HCT116 (cell line): ENCODE measurements around the gene DNTT. TPM values are rescaled to one million over a fixed set of nuclear protein-coding genes. Genes with fewer than 3 reads are reported as not detected.
A peak's percentile ranks its signal among the peaks of the same experiment; 100 is the strongest.

Experiments
- ATAC-seq: fragments of 200-7000 bp; cut with Tn5 transposase; 2 replicates; pipeline ENCODE4 v1.9.1; 2020; ENCODE audit warnings: mild to moderate bottlenecking, moderate library complexity
- BruUV-seq: library from RNA; stranded (reverse); fragments of 400-500 nt; replicated peaks from 2 replicates; lab custom pipeline; 2021; lab: Mats Ljungman, UMichigan
- CTCF ChIA-PET: fragments of 300-600 bp; sonication (Branson Sonifier 250); formaldehyde crosslinking; loops from one replicate; lab custom pipeline; 2021; ENCODE audit warnings: antibody characterized with exemption; lab: Charles Lee
- POLR2A ChIA-PET: fragments of 300-600, 350-600 bp; sonication (Branson Sonifier 250); formaldehyde crosslinking; loops from one replicate; lab custom pipeline; 2021; ENCODE audit warnings: antibody characterized with exemption; lab: Charles Lee
- RAD21 ChIA-PET, 2 experiments: fragments of 300-600 bp; sonication (Branson Sonifier 250); formaldehyde crosslinking; loops; one replicate each; lab custom pipeline; 2023; ENCODE audit warnings: low total read pairs in 2 of 2; ENCODE audit not compliant: uncharacterized antibody in 2 of 2, unreplicated experiment in 2 of 2, low non-redundant PET in 1 of 2; lab: Charles Lee
- DNase-seq: peaks from one replicate; pipeline ENCODE4 v3.0.0-alpha.2; 2010; ENCODE audit warnings: low read depth, low spot score
- H2AFZ ChIP-seq: fragments of 200-600 bp; shearing (Covaris generic), sonication (generic); 2 replicates; pipeline ENCODE4 v1.6.1; 2017; ENCODE audit warnings: low read depth, mixed run types, mixed read lengths, antibody characterized with exemption, low read length; ENCODE audit not compliant: poor library complexity, severe bottlenecking
- H3K27ac ChIP-seq: 2 replicates; pipeline ENCODE4 v1.5.1; 2012; ENCODE audit warnings: low read depth, low read length
- H3K27me3 ChIP-seq: fragments of 200-600 bp; sonication (generic); 2 replicates; pipeline ENCODE4 v1.6.1; 2016; ENCODE audit warnings: mixed run types, low read length, mixed read lengths; ENCODE audit not compliant: insufficient read depth
- H3K36me3 ChIP-seq, 2 experiments: fragments of 200-500 bp in 1 of 2; fragments of 200-600 bp in 1 of 2; sonication (Bioruptor generic) in 1 of 2; sonication (generic) in 1 of 2; 2 replicates each; pipeline versions ENCODE4 v1.5.1 to v1.6.1; 2014 to 2016; ENCODE audit warnings: low read length in 2 of 2, inconsistent platforms in 1 of 2, mixed read lengths in 1 of 2, mixed run types in 1 of 2; ENCODE audit not compliant: insufficient read depth in 2 of 2, control insufficient read depth in 1 of 2
- H3K4me1 ChIP-seq, 2 experiments: fragments of 200-600 bp in 1 of 2; sonication (generic) in 1 of 2; 2 replicates each; pipeline versions ENCODE4 v1.5.1 to v1.6.1; 2012 to 2017; ENCODE audit warnings: low read length in 2 of 2, inconsistent platforms in 1 of 2, mild to moderate bottlenecking in 1 of 2, mixed read lengths in 1 of 2, mixed run types in 1 of 2, moderate library complexity in 1 of 2; ENCODE audit not compliant: insufficient read depth in 2 of 2, control insufficient read depth in 1 of 2
- H3K4me2 ChIP-seq: fragments of 200-600 bp; sonication (generic); 2 replicates; pipeline ENCODE4 v1.6.1; 2017; ENCODE audit warnings: mixed run types, low read length, mixed read lengths
- H3K4me3 ChIP-seq, 2 experiments: fragments of 200-600 bp in 1 of 2; sonication (generic) in 1 of 2; replicated peaks in 1 of 2; 2 replicates each; pipeline ENCODE4 v1.5.1; 2011 to 2016; ENCODE audit warnings: low read length in 2 of 2, control low read depth in 1 of 2, low read depth in 1 of 2, mild to moderate bottlenecking in 1 of 2, mixed read lengths in 1 of 2, mixed run types in 1 of 2
- H3K79me2 ChIP-seq: fragments of 200-600 bp; sonication (generic); 2 replicates; pipeline ENCODE4 v1.6.1; 2017; ENCODE audit warnings: mild to moderate bottlenecking, mixed run types, low read length, moderate library complexity, mixed read lengths; ENCODE audit not compliant: insufficient read depth
- H3K9ac ChIP-seq: fragments of 200-600 bp; sonication (generic); 2 replicates; pipeline ENCODE4 v1.6.1; 2016; ENCODE audit warnings: low read length, mixed read lengths
- H3K9me2 ChIP-seq: fragments of 200-600 bp; sonication (generic), shearing (Covaris generic); 2 replicates; pipeline ENCODE4 v1.6.1; 2017; ENCODE audit warnings: mixed run types, mild to moderate bottlenecking, moderate library complexity; ENCODE audit not compliant: insufficient read depth
- H3K9me3 ChIP-seq, 2 experiments: fragments of 200-500 bp in 1 of 2; fragments of 200-600 bp in 1 of 2; sonication (Bioruptor generic) in 1 of 2; sonication (generic) in 1 of 2; 2 replicates each; pipeline ENCODE4 v1.6.1; 2014 to 2017; ENCODE audit warnings: low read length in 2 of 2, mixed read lengths in 2 of 2, inconsistent platforms in 1 of 2, low read depth in 1 of 2, mild to moderate bottlenecking in 1 of 2, mixed run types in 1 of 2, moderate library complexity in 1 of 2; ENCODE audit not compliant: control insufficient read depth in 1 of 2, insufficient read depth in 1 of 2
- H4K20me1 ChIP-seq: fragments of 200-600 bp; sonication (generic), shearing (Covaris generic); 2 replicates; pipeline ENCODE4 v1.6.1; 2017; ENCODE audit warnings: mixed run types, mild to moderate bottlenecking, moderate library complexity; ENCODE audit not compliant: insufficient read depth
- ATF3 ChIP-seq: IDR thresholded peaks from 2 replicates; pipeline ENCODE4 v1.6.1; 2012
- CEBPB ChIP-seq: IDR thresholded peaks from 2 replicates; pipeline ENCODE4 v1.6.1; 2012; ENCODE audit warnings: low read depth
- CTCF ChIP-seq, 3 experiments: fragments of 200-600 bp in 1 of 3; sonication (generic) in 1 of 3; IDR thresholded peaks in 2 of 3; conservative IDR thresholded peaks in 1 of 3; 2 replicates each; pipeline ENCODE4 v1.5.1; 2012 to 2017; ENCODE audit warnings: low read depth in 2 of 3, low read length in 2 of 3, antibody characterized with exemption in 1 of 3, borderline replicate concordance in 1 of 3, control low read depth in 1 of 3, mild to moderate bottlenecking in 1 of 3, mixed read lengths in 1 of 3, mixed run types in 1 of 3, moderate library complexity in 1 of 3; ENCODE audit not compliant: insufficient read depth in 1 of 3
- EGR1 ChIP-seq: IDR thresholded peaks from 2 replicates; pipeline ENCODE4 v1.6.1; 2012; ENCODE audit warnings: low read depth
- EZH2phosphoT487 ChIP-seq: fragments of 200-600 bp; IDR thresholded peaks from 2 replicates; pipeline ENCODE4 v1.6.1; 2018; ENCODE audit warnings: antibody characterized with exemption, borderline replicate concordance
- FOSL1 ChIP-seq: IDR thresholded peaks from 2 replicates; pipeline ENCODE4 v1.6.1; 2012; ENCODE audit warnings: low read depth
- JUND ChIP-seq: IDR thresholded peaks from 2 replicates; pipeline ENCODE4 v1.6.1; 2012
- MAX ChIP-seq: IDR thresholded peaks from 2 replicates; pipeline ENCODE4 v1.6.1; 2012
- POLR2A ChIP-seq: IDR thresholded peaks from 2 replicates; pipeline ENCODE4 v1.7.0; 2011; ENCODE audit warnings: borderline replicate concordance; ENCODE audit not compliant: insufficient read depth, insufficient read length; ENCODE audit errors: extremely low read depth
- POLR2AphosphoS5 ChIP-seq: IDR thresholded peaks from 2 replicates; pipeline ENCODE4 v1.6.1; 2011; ENCODE audit warnings: mild to moderate bottlenecking, low read depth, low read length, moderate library complexity
- RAD21 ChIP-seq: IDR thresholded peaks from 2 replicates; pipeline ENCODE4 v1.6.1; 2012; ENCODE audit warnings: low read depth, mild to moderate bottlenecking
- REST ChIP-seq: IDR thresholded peaks from 2 replicates; pipeline ENCODE4 v1.6.1; 2012; ENCODE audit warnings: low read depth
- SIN3A ChIP-seq: IDR thresholded peaks from 2 replicates; pipeline ENCODE4 v1.6.1; 2012; ENCODE audit warnings: low read depth
- SP1 ChIP-seq: IDR thresholded peaks from 2 replicates; pipeline ENCODE4 v1.6.1; 2012; ENCODE audit warnings: low read depth
- SRF ChIP-seq: IDR thresholded peaks from 2 replicates; pipeline ENCODE4 v1.6.1; 2012; ENCODE audit warnings: low read depth
- TCF7L2 ChIP-seq: IDR thresholded peaks from 2 replicates; pipeline ENCODE4 v1.7.0; 2011; ENCODE audit warnings: borderline replicate concordance, inconsistent platforms; ENCODE audit not compliant: insufficient read depth, insufficient read length; ENCODE audit errors: extremely low read depth
- YY1 ChIP-seq: IDR thresholded peaks from 2 replicates; pipeline ENCODE4 v1.6.1; 2011; ENCODE audit warnings: low read length, low read depth, moderate library complexity, mild to moderate bottlenecking; ENCODE audit not compliant: insufficient replicate concordance; ENCODE audit errors: extremely low read depth
- ZBTB33 ChIP-seq: IDR thresholded peaks from 2 replicates; pipeline ENCODE4 v1.6.1; 2011; ENCODE audit warnings: mild to moderate bottlenecking, low read length, moderate library complexity; ENCODE audit not compliant: insufficient replicate concordance; ENCODE audit errors: extremely low read depth
- ZNF274 ChIP-seq: fragments of 200-500 bp; sonication (Bioruptor generic); IDR thresholded peaks from 2 replicates; pipeline ENCODE4 v1.6.1; 2014; ENCODE audit warnings: mild to moderate bottlenecking, low read depth, low read length, inconsistent platforms
- intact Hi-C: fragments of 100-400 bp; cut with micrococcal nuclease; formaldehyde crosslinking; loops from 2 replicates; pipeline ENCODE4 v1.10.0; 2022
- total RNA-seq: library from RNA; stranded (reverse); gene quantifications from one replicate; pipeline ENCODE4 v1.2.1, GENCODE V29; 2021; ENCODE audit not compliant: unreplicated experiment

Gene DNTT
- total RNA-seq, 1 experiment from 2014 or later = not detected

GRCh38 chr10:96288151-96288621 is 16.0 kb upstream of the DNTT start:
- Histone ChIP-seq H3K9ac (no peak overlapping the region), H3K9me2 (no peaks in the 10 kb centered on the region), H4K20me1 (no peaks in the 10 kb centered on the region), H3K4me3 (no peak overlapping the region), H3K27me3 (no peaks in the 10 kb centered on the region), H3K79me2 (no peaks in the 10 kb centered on the region), H3K4me1 (peaks cover 4 to 9% of the 10 kb centered on the region in 2 experiments; a peak in 3 of 4 replicates), H3K4me2 (peak overlapping the region; percentile 49; the same call in 1 of the 2 replicates), H2AFZ (peak overlapping the region; percentile 92), H3K27ac (no peak overlapping the region), H3K36me3 (no peaks in the 10 kb centered on the region), H3K9me3 (no peaks in the 10 kb centered on the region)
- ChIA-PET CTCF (interaction anchor here (2.0 kb wide), 1 partner anchor 59 kb away, joined by 16 read pairs; no protein-coding TSS in a partner anchor), RAD21 (no interaction called here), POLR2A (no interaction called here)
- ATAC-seq (no peak), DNase-seq (no peak)
- TF ChIP-seq CTCF (IDR thresholded peaks at IDR 0.05 in 2 of 3, conservative IDR thresholded peaks at IDR 0.05 in 1 of 3; ENCODE audit: borderline replicate concordance in 1 of 3, insufficient read depth in 1 of 3, low read depth in 2 of 3, low read length in 2 of 3) = no peak
- TF ChIP-seq EZH2phosphoT487 = no peak
- no peak for TF ChIP-seq POLR2A
- TF ChIP-seq RAD21 = no peak
- TF ChIP-seq FOSL1 = no peak
- TF ChIP-seq YY1 = no peak
- no peak for TF ChIP-seq ZBTB33
- TF ChIP-seq CEBPB = no peak
- no peak for TF ChIP-seq SIN3A
- TF ChIP-seq TCF7L2 = no peak
- TF ChIP-seq REST = no peak
- TF ChIP-seq JUND = no peak
- no peak for TF ChIP-seq ATF3
- TF ChIP-seq SRF = no peak
- TF ChIP-seq SP1 = no peak
- TF ChIP-seq POLR2AphosphoS5 = no peak
- TF ChIP-seq MAX = no peak
- TF ChIP-seq EGR1 = no peak
- no peak for TF ChIP-seq ZNF274
- BruUV-seq = no TSS peak
- intact Hi-C loops = no loop called here
